ENCODE results near the gene CYP2W1. TPM values are rescaled to one million over a fixed set of nuclear protein-coding genes. Genes with fewer than 3 reads are reported as not detected.

The CYP2W1 gene
- total RNA-seq, 4 donors from 2014 or later, result not detected

GRCh38 chr7:1020849-1021251 is 37.9 kb downstream of the CYP2W1 start:
- Histone ChIP-seq H3K4me3 (no peak overlapping the region), H3K27ac (no peak overlapping the region), H3K36me3 (peaks cover 0 to 75% of the 10 kb centered on the region in 2 donors), H3K27me3 (no peaks in the 10 kb centered on the region), H3K9me3 (no peaks in the 10 kb centered on the region), H3K4me1 (peaks cover 0 to 23% (median 0%) of the 10 kb centered on the region in 3 donors)
- no peak for ATAC-seq
- TF ChIP-seq POLR2AphosphoS5 (IDR thresholded peaks at IDR 0.05) (no peak), EP300 (IDR thresholded peaks at IDR 0.05) (no peak), CTCF (IDR thresholded peaks at IDR 0.05) (peak in 2 of 4 experiments; percentile 22 to 35)
- no CpG with 5 or more reads among the region's 7 CpGs for WGBS, 2 donors (ENCODE audit: low coverage in 1 of 2)

GRCh38 chr7:1021366-1021765 is 38.4 kb downstream of the CYP2W1 start:
- Histone ChIP-seq H3K36me3 (peaks cover 0 to 80% of the 10 kb centered on the region in 2 donors), H3K27ac (no peak overlapping the region), H3K4me3 (no peak overlapping the region), H3K27me3 (no peaks in the 10 kb centered on the region), H3K4me1 (peaks cover 0 to 28% (median 0%) of the 10 kb centered on the region in 3 donors), H3K9me3 (no peaks in the 10 kb centered on the region)
- no peak for ATAC-seq
- TF ChIP-seq POLR2A (IDR thresholded peaks at IDR 0.05) (no peak), CTCF (IDR thresholded peaks at IDR 0.05) (no peak), EP300 (IDR thresholded peaks at IDR 0.05) (no peak), POLR2AphosphoS5 (IDR thresholded peaks at IDR 0.05) (no peak)
- no CpG with 5 or more reads among the region's 7 CpGs for WGBS, 2 donors (ENCODE audit: low coverage in 1 of 2)

GRCh38 chr7:1021931-1022330 is 39.0 kb downstream of the CYP2W1 start:
- no peak overlapping the region for H3K4me3 ChIP-seq
- no peak overlapping the region for H3K27ac ChIP-seq
- peaks cover 0 to 83% of the 10 kb centered on the region in 2 donors for H3K36me3 ChIP-seq
- peaks cover 0 to 34% (median 3%) of the 10 kb centered on the region in 3 donors for H3K4me1 ChIP-seq
- H3K9me3 ChIP-seq, result no peaks in the 10 kb centered on the region
- ATAC-seq, result no peak
- TF ChIP-seq POLR2A (IDR thresholded peaks at IDR 0.05) (no peak), CTCF (IDR thresholded peaks at IDR 0.05) (no peak), EP300 (IDR thresholded peaks at IDR 0.05) (no peak), POLR2AphosphoS5 (IDR thresholded peaks at IDR 0.05) (no peak)
- 93 to 100% methylated on average over 2 to 3 of the region's 25 CpGs for WGBS, 2 donors (ENCODE audit: low coverage in 1 of 2)
- H3K27me3 ChIP-seq, result no peaks in the 10 kb centered on the region

GRCh38 chr7:1022356-1022755 is 39.4 kb downstream of the CYP2W1 start:
- WGBS, 2 donors (ENCODE audit: low coverage in 1 of 2), result 91% methylated on average over 17 of the region's 17 CpGs; no CpG with 5 or more reads in 1 of the 2 donors
- H3K4me3 ChIP-seq, result no peak overlapping the region
- no peaks in the 10 kb centered on the region for H3K9me3 ChIP-seq
- peaks cover 0 to 78% of the 10 kb centered on the region in 2 donors for H3K36me3 ChIP-seq
- H3K4me1 ChIP-seq, result peaks cover 0 to 38% (median 3%) of the 10 kb centered on the region in 3 donors
- TF ChIP-seq POLR2A (IDR thresholded peaks at IDR 0.05) (no peak), CTCF (IDR thresholded peaks at IDR 0.05) (no peak), EP300 (IDR thresholded peaks at IDR 0.05) (no peak), POLR2AphosphoS5 (IDR thresholded peaks at IDR 0.05) (no peak)
- no peaks in the 10 kb centered on the region for H3K27me3 ChIP-seq
- ATAC-seq, result no peak
- H3K27ac ChIP-seq, result no peak overlapping the region

GRCh38 chr7:1022801-1023465 is 40.0 kb downstream of the CYP2W1 start:
- Histone ChIP-seq H3K27me3 (no peaks in the 10 kb centered on the region), H3K4me3 (no peak overlapping the region), H3K4me1 (peaks cover 0 to 44% (median 3%) of the 10 kb centered on the region in 3 donors), H3K9me3 (no peaks in the 10 kb centered on the region), H3K36me3 (peaks cover 0 to 73% of the 10 kb centered on the region in 2 donors), H3K27ac (no peak overlapping the region)
- TF ChIP-seq CTCF (IDR thresholded peaks at IDR 0.05) (no peak), POLR2A (IDR thresholded peaks at IDR 0.05) (no peak), POLR2AphosphoS5 (IDR thresholded peaks at IDR 0.05) (no peak), EP300 (IDR thresholded peaks at IDR 0.05) (no peak)
- WGBS, 2 donors (ENCODE audit: low coverage in 1 of 2), result 83% methylated on average over 1 of the region's 45 CpGs; no CpG with 5 or more reads in 1 of the 2 donors
- ATAC-seq, result no peak

All from gastroesophageal sphincter (tissue), 4 donors.